IMR-90 (cell line): ENCODE measurements around the gene PTH2. TPM values are rescaled to one million over a fixed set of nuclear protein-coding genes. Genes with fewer than 3 reads are reported as not detected.

Source experiments
- ATAC-seq: fragments of 200-7000 bp; cut with Tn5 transposase; 2 replicates; pipeline ENCODE4 v1.9.1; 2020; ENCODE audit warnings: low read depth, mild to moderate bottlenecking, moderate library complexity
- BruUV-seq: library from RNA; stranded (reverse); fragments of 400-500 nt; replicated peaks from 2 replicates; lab custom pipeline; 2021; lab: Mats Ljungman, UMichigan
- CTCF ChIA-PET: fragments of 300-600 bp; formaldehyde crosslinking; extraction: SDS; loops from one replicate; lab custom pipeline; 2021; ENCODE audit warnings: antibody characterized with exemption; lab: Yijun Ruan, JAX
- POLR2A ChIA-PET: fragments of 300-600 bp; sonication (Branson Sonifier 250); formaldehyde crosslinking; loops from one replicate; lab custom pipeline; 2022; ENCODE audit warnings: antibody characterized with exemption; ENCODE audit not compliant: unreplicated experiment; lab: Charles Lee
- DNase-seq: peaks from one replicate; pipeline ENCODE4 v3.0.0; 2013
- H2AFZ ChIP-seq: replicated peaks from 2 replicates; pipeline ENCODE3; 2013; ENCODE audit warnings: low read length, mild to moderate bottlenecking; ENCODE audit not compliant: poor library complexity
- H2AK5ac ChIP-seq: 2 replicates; pipeline ENCODE4 v1.6.1; 2013; ENCODE audit warnings: low read depth, low read length, inconsistent platforms
- H2AK9ac ChIP-seq: replicated peaks from 2 replicates; pipeline ENCODE3; 2013; ENCODE audit warnings: mild to moderate bottlenecking, low read depth, low read length, moderate library complexity; ENCODE audit not compliant: poor library complexity
- H2BK120ac ChIP-seq: 2 replicates; pipeline ENCODE4 v1.6.1; 2013; ENCODE audit warnings: low read depth, low read length, inconsistent platforms
- H2BK15ac ChIP-seq: 3 replicates; pipeline ENCODE4 v1.6.1; 2013; ENCODE audit warnings: low read depth, low read length, inconsistent platforms
- H2BK20ac ChIP-seq: 2 replicates; pipeline ENCODE4 v1.6.1; 2013; ENCODE audit warnings: low read depth, mild to moderate bottlenecking, inconsistent platforms, low read length, moderate library complexity
- H2BK5ac ChIP-seq: 2 replicates; pipeline ENCODE4 v1.6.1; 2013; ENCODE audit warnings: mild to moderate bottlenecking, low read depth, low read length, inconsistent platforms; ENCODE audit not compliant: poor library complexity, severe bottlenecking
- H3K14ac ChIP-seq: replicated peaks from 2 replicates; pipeline ENCODE4 v1.6.1; 2013; ENCODE audit warnings: low read depth, low read length, inconsistent platforms
- H3K18ac ChIP-seq: 2 replicates; pipeline ENCODE4 v1.6.1; 2013; ENCODE audit warnings: low read depth, low read length, control low read depth
- H3K23ac ChIP-seq: 2 replicates; pipeline ENCODE4 v1.6.1; 2013; ENCODE audit warnings: low read depth, low read length, inconsistent platforms
- H3K27ac ChIP-seq: 2 replicates; pipeline ENCODE4 v1.5.1; 2013; ENCODE audit warnings: mild to moderate bottlenecking, control low read depth, low read length; ENCODE audit not compliant: insufficient read depth
- H3K27me3 ChIP-seq: 2 replicates; pipeline ENCODE4 v1.6.1; 2013; ENCODE audit warnings: low read length; ENCODE audit not compliant: control insufficient read depth, insufficient read depth
- H3K36me3 ChIP-seq: 2 replicates; pipeline ENCODE4 v1.6.1; 2013; ENCODE audit warnings: low read length, mixed read lengths; ENCODE audit not compliant: control insufficient read depth, insufficient read depth
- H3K4ac ChIP-seq: 2 replicates; pipeline ENCODE4 v1.6.1; 2013; ENCODE audit warnings: low read depth, low read length, inconsistent platforms
- H3K4me1 ChIP-seq: 2 replicates; pipeline ENCODE4 v1.6.1; 2013; ENCODE audit warnings: low read length, mixed read lengths; ENCODE audit not compliant: control insufficient read depth, insufficient read depth
- H3K4me2 ChIP-seq: 2 replicates; pipeline ENCODE4 v1.6.1; 2013; ENCODE audit warnings: low read depth, mild to moderate bottlenecking, control low read depth, low read length, moderate library complexity
- H3K4me3 ChIP-seq: 2 replicates; pipeline ENCODE4 v1.5.1; 2013; ENCODE audit warnings: low read depth, mild to moderate bottlenecking, control low read depth, low read length, moderate library complexity; ENCODE audit not compliant: insufficient read depth
- H3K56ac ChIP-seq: 2 replicates; pipeline ENCODE4 v1.6.1; 2013; ENCODE audit warnings: low read length, inconsistent platforms; ENCODE audit not compliant: insufficient read depth; ENCODE audit errors: extremely low read depth
- H3K79me1 ChIP-seq, 2 experiments: 2 replicates each; pipeline ENCODE4 v1.6.1; 2013; ENCODE audit warnings: low read length in 2 of 2, inconsistent platforms in 1 of 2, low read depth in 1 of 2
- H3K9ac ChIP-seq: 2 replicates; pipeline ENCODE4 v1.6.1; 2013; ENCODE audit warnings: low read depth, low read length, control low read depth
- H3K9me1 ChIP-seq: 2 replicates; pipeline ENCODE4 v1.6.1; 2013; ENCODE audit warnings: low read length, inconsistent platforms; ENCODE audit not compliant: insufficient read depth
- H3K9me3 ChIP-seq: 2 replicates; pipeline ENCODE4 v1.6.1; 2013; ENCODE audit warnings: low read length; ENCODE audit not compliant: control insufficient read depth, insufficient read depth
- H4K20me1 ChIP-seq: 2 replicates; pipeline ENCODE4 v1.6.1; 2013; ENCODE audit warnings: low read length, inconsistent platforms; ENCODE audit not compliant: insufficient read depth
- H4K5ac ChIP-seq: 2 replicates; pipeline ENCODE4 v1.6.1; 2013; ENCODE audit warnings: mild to moderate bottlenecking, low read depth, low read length, control low read depth
- H4K8ac ChIP-seq, 2 experiments: 2 replicates each; pipeline ENCODE4 v1.6.1; 2013; ENCODE audit warnings: low read depth in 2 of 2, low read length in 2 of 2, control low read depth in 1 of 2, inconsistent platforms in 1 of 2
- H4K91ac ChIP-seq: 2 replicates; pipeline ENCODE4 v1.6.1; 2013; ENCODE audit warnings: low read depth, low read length, inconsistent platforms; ENCODE audit not compliant: insufficient read depth
- BHLHE40 ChIP-seq: fragments of 150-350 bp; IDR thresholded peaks from 2 replicates; pipeline ENCODE4 v1.6.1; 2016; ENCODE audit warnings: mild to moderate bottlenecking, low read depth, low read length
- CEBPB ChIP-seq: IDR thresholded peaks from 2 replicates; pipeline ENCODE4 v1.6.1; 2012; ENCODE audit warnings: low read depth, low read length, improper control_type of control experiment
- CHD1 ChIP-seq: IDR thresholded peaks from 2 replicates; pipeline ENCODE4 v1.6.1; 2012; ENCODE audit warnings: low read depth, low read length, improper control_type of control experiment
- CTCF ChIP-seq: conservative IDR thresholded peaks from 2 replicates; pipeline ENCODE4 v1.5.1; 2012; ENCODE audit warnings: mild to moderate bottlenecking, low read depth, low read length, improper control_type of control experiment
- FOS ChIP-seq: fragments of 150-350 bp; IDR thresholded peaks from 2 replicates; pipeline ENCODE4 v1.6.1; 2016; ENCODE audit warnings: low read depth, low read length
- MAFK ChIP-seq: IDR thresholded peaks from 2 replicates; pipeline ENCODE4 v1.6.1; 2012; ENCODE audit warnings: low read depth, low read length, improper control_type of control experiment
- MXI1 ChIP-seq: IDR thresholded peaks from 2 replicates; pipeline ENCODE4 v1.6.1; 2012; ENCODE audit warnings: low read depth, mild to moderate bottlenecking, low read length, moderate library complexity, borderline replicate concordance
- NFE2L2 ChIP-seq: fragments of 150-350 bp; IDR thresholded peaks from 2 replicates; pipeline ENCODE4 v1.6.1; 2016; ENCODE audit warnings: low read depth, mild to moderate bottlenecking, low read length
- POLR2A ChIP-seq: IDR thresholded peaks from 2 replicates; pipeline ENCODE4 v1.6.1; 2012; ENCODE audit warnings: mild to moderate bottlenecking, low read depth, low read length
- RAD21 ChIP-seq: IDR thresholded peaks from 2 replicates; pipeline ENCODE4 v1.6.1; 2012; ENCODE audit warnings: low read length, improper control_type of control experiment
- RCOR1 ChIP-seq: IDR thresholded peaks from 2 replicates; pipeline ENCODE4 v1.6.1; 2012; ENCODE audit warnings: mild to moderate bottlenecking, low read length, improper control_type of control experiment; ENCODE audit not compliant: insufficient replicate concordance
- RFX5 ChIP-seq: IDR thresholded peaks from 2 replicates; pipeline ENCODE4 v1.8.0; 2012; ENCODE audit warnings: low read depth, mild to moderate bottlenecking, low read length, moderate library complexity
- SMC3 ChIP-seq: fragments of 150-350 bp; IDR thresholded peaks from 2 replicates; pipeline ENCODE4 v1.6.1; 2016; ENCODE audit warnings: low read depth, mild to moderate bottlenecking, antibody characterized with exemption, low read length, moderate library complexity
- whole genome bisulfite sequencing, 2 experiments: methylation state at CpG; one replicate each; pipeline versions ENCODE4 v1.1.5 to v1.1.7; 2013; ENCODE audit warnings: missing lambda C conversion rate in 2 of 2; ENCODE audit not compliant: insufficient read length in 1 of 2; ENCODE audit errors: extremely low coverage in 2 of 2; 5-methylcytosine and 5-hydroxymethylcytosine counted together
- dilution Hi-C: fragments of 300-500 bp; cut with HindIII; formaldehyde crosslinking; loops from one replicate; pipeline ENCODE4 v1.14.3; 2018; ENCODE audit warnings: low sequenced_read_pairs; ENCODE audit not compliant: unreplicated experiment
- in situ Hi-C: fragments of 300-500 bp; cut with MboI; formaldehyde crosslinking; loops from 3 replicates; pipeline ENCODE4 v1.14.3; 2019; ENCODE audit warnings: low sequenced_read_pairs, inconsistent platforms, mixed read lengths
- intact Hi-C: fragments of 100-400 bp; cut with micrococcal nuclease; formaldehyde crosslinking; loops from 2 replicates; pipeline ENCODE4 v1.10.0; 2022
- polyA plus RNA-seq, 3 experiments: library from polyadenylated mRNA; depleted of rRNA; stranded (reverse); fragments of >200 nt; gene quantifications; 2 replicates each; pipeline ENCODE4 v1.2.3, GENCODE V29; 2012; ENCODE audit warnings: low replicate concordance in 1 of 3
- total RNA-seq: library from RNA; depleted of rRNA; stranded (reverse); fragments of >200 nt; gene quantifications from 2 replicates; pipeline ENCODE4 v1.2.3, GENCODE V29; 2012
- TF ChIP-seq, protein P1 (sequence below): fragments of 150-350 bp; IDR thresholded peaks from 2 replicates; pipeline ENCODE4 v1.6.1; 2017; ENCODE audit warnings: mild to moderate bottlenecking, antibody characterized with exemption, low read length, low read depth

Gene PTH2
- total and polyA plus RNA-seq, 2 of the 4 experiments (the other 2 are of a cell fraction), result not detected

DNA sequence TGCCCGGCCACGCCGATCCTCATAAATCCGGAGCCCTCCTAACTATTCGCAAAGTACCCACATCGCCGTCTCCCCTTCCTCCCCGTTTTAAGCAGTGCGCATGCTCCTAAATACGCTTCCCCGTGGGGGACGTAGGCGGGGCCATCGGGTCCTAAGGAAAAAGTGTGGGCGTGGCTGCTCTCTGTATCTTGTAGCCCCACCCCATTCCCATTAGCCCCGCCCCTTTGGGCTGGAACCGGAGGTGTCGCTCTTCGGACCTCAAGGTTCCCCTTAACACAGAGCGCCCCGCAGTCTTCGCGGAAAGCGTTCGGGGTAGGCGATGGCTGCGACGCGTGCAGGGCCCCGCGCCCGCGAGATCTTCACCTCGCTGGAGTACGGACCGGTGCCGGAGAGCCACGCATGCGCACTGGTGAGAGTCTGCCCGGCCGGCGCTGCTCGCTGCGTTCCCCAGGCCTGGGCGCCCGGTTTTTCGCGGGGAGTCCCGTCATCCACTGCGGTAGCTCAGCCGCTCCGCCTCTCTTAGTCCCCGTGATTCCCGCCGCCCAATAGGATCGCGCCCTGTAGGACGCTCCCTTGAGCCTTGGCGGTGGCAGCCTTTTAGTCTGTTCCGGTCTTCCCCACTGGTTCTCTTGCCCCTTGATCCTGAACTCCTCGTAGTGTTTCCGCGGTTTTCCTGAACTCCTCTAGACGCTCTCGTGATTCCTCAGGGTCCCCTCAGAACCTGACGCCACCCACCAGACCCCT lies 29.9 kb upstream of the PTH2 start, which contains the start of gene ALDH16A1:
Gene ALDH16A1, plus strand, starts transcription at position 213 of the 744 bp plus-strand sequence. Its CDS starts 107 bp downstream, at position 320.
- POLR2A ChIA-PET, result interaction anchor here (1.0 kb wide), 1 partner anchor 59 kb away, joined by 3 read pairs; no protein-coding TSS in a partner anchor
- TF ChIP-seq FOS (no peak), RCOR1 (no peak), SMC3 (no peak), MXI1 (peak; percentile 12; the same call in 1 of the 2 replicates), NFE2L2 (no peak), CHD1 (no peak), BHLHE40 (peak; percentile 73), MAFK (no peak), RFX5 (no peak), CTCF (no peak), CEBPB (no peak), POLR2A (peak; percentile 97), RAD21 (no peak)
- TF ChIP-seq, protein P1, sequence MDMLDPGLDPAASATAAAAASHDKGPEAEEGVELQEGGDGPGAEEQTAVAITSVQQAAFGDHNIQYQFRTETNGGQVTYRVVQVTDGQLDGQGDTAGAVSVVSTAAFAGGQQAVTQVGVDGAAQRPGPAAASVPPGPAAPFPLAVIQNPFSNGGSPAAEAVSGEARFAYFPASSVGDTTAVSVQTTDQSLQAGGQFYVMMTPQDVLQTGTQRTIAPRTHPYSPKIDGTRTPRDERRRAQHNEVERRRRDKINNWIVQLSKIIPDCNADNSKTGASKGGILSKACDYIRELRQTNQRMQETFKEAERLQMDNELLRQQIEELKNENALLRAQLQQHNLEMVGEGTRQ, result peak; percentile 93

More for the DNA sequence above, 29.9 kb upstream of the PTH2 start, which contains the start of gene ALDH16A1:
- H3K14ac ChIP-seq, result peak within 1 kb of the TSS; percentile 96
- DNase-seq (peak; percentile 96), ATAC-seq (peak; percentile 94)
- WGBS, 2 experiments, result 1% methylated on average over 47 of the region's 66 CpGs; no CpG with 5 or more reads in 1 of the 2 experiments
- peak within 1 kb of the TSS; percentile 95 to 98 for H4K8ac ChIP-seq
- peaks cover 3% of the 10 kb centered on the region; the same call in 1 of the 2 replicates for H4K20me1 ChIP-seq
- peak within 1 kb of the TSS; percentile 91 for H4K91ac ChIP-seq
- H3K56ac ChIP-seq, result peak within 1 kb of the TSS; percentile 85
- peaks cover 23 to 54% of the 10 kb centered on the region in 2 experiments for H3K79me1 ChIP-seq
- peak within 1 kb of the TSS; percentile 93 for H2BK120ac ChIP-seq
- in situ Hi-C loops, result no loop called here
- peak within 1 kb of the TSS; percentile 58 for H2BK20ac ChIP-seq
- peak within 1 kb of the TSS; percentile 97 for H2AK5ac ChIP-seq
- BruUV-seq, result no TSS peak
- H3K9ac ChIP-seq, result peak within 1 kb of the TSS; percentile 93
- peak within 1 kb of the TSS; percentile 94 for H3K27ac ChIP-seq
- no peaks in the 10 kb centered on the region for H3K9me3 ChIP-seq
- peak within 1 kb of the TSS; percentile 96 for H3K4ac ChIP-seq
- peak within 1 kb of the TSS; percentile 88 for H3K4me2 ChIP-seq
- H3K27me3 ChIP-seq, result no peaks in the 10 kb centered on the region
- dilution Hi-C loops, result no loop called here
- intact Hi-C loops, result no loop called here
- peaks cover 2% of the 10 kb centered on the region; the same call in 1 of the 2 replicates for H3K4me1 ChIP-seq
- H3K9me1 ChIP-seq, result peaks cover 11% of the 10 kb centered on the region
- peak within 1 kb of the TSS; percentile 100 for H2AFZ ChIP-seq
- CTCF ChIA-PET, result interaction anchor here (0.9 kb wide), 1 partner anchor 21 kb away, joined by 4 read pairs; the partner anchor contains the start of gene FLT3LG
- H4K5ac ChIP-seq, result peak within 1 kb of the TSS; percentile 96
- H2AK9ac ChIP-seq, result peak within 1 kb of the TSS; percentile 95
- peak within 1 kb of the TSS; percentile 64 for H3K4me3 ChIP-seq
- peak within 1 kb of the TSS; percentile 90 for H2BK5ac ChIP-seq
- H2BK15ac ChIP-seq, result peak within 1 kb of the TSS; percentile 82; the same call in 1 of the 3 replicates
- H3K36me3 ChIP-seq, result no peaks in the 10 kb centered on the region; the same call in none of the 2 replicates
- peak within 1 kb of the TSS; percentile 67 for H3K18ac ChIP-seq
- peak within 1 kb of the TSS; percentile 75; the same call in 1 of the 2 replicates for H3K23ac ChIP-seq
